HG03457 (cell line): ENCODE measurements around the gene NUBP1.
"Not testable (repeated sequence)": the region's sequence is repeated elsewhere in the genome, so short reads cannot be mapped to it uniquely, and the experiment has no call there.

ENCODE experiments used
- ATAC-seq: cut with Tn5 transposase; IDR thresholded peaks from one replicate; pipeline ENCODE4 v1.9.1; 2021; ENCODE audit warnings: moderate number of reproducible peaks; ENCODE audit not compliant: unreplicated experiment

NUBP1 gene

DNA sequence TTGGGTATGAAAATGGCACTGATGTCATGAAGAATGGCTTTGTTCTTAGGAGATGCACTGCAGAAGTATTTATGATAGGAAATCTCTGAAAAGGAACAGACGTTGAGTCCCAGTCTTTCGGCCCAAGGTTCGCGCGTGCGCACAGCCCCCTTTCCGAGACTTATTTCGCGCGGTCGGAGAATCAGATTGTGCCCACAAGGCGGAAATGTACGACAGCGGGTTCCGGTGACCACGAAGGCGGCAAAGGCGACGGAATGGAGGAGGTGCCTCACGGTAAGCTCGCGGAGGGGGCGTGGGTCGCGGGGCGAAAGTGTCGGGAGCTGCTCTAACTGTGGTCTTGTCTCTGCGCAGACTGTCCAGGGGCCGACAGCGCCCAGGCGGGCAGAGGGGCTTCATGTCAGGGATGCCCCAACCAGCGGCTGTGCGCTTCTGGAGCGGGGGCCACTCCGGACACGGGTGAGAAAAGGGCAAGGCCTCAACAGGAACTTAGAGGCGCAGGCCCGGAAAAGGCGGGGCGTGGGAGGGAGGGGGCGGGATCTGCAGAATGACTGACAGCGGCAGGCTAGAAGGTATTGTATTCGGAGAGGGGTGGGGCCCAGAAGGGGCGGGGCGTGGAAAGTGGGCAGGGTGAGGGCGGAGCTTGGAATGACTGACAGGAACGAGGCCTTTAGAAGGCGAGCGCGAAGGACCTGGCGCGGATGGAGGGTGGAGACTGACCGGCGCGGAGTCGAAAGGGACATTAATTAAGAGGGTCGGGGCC, at the start of gene NUBP1:
TSS of gene NUBP1 (plus strand) at position 233 of the 760 bp plus-strand sequence. CDS start at position 255, 22 bp downstream.
- peak; percentile 77 for ATAC-seq

DNA sequence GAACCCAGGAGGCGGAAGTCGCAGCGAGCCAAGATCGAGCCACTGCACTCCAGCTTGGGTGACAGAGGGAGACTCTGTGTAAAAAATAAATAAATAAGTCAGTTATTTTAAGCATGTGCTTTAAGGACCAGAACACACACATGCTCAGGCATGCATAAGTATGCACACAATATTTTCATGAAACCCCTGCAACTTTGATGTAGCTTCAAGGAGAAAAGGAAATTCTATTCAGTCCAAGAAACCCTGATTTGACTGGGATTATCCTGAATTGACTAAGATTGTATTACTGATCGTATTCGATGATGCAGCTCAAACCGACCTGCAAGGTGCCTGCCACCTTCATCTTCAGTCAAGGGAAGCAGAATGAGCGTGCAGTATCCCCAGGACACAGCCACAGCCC, 49.8 kb upstream of the NUBP1 start:
- ATAC-seq = no peak

DNA sequence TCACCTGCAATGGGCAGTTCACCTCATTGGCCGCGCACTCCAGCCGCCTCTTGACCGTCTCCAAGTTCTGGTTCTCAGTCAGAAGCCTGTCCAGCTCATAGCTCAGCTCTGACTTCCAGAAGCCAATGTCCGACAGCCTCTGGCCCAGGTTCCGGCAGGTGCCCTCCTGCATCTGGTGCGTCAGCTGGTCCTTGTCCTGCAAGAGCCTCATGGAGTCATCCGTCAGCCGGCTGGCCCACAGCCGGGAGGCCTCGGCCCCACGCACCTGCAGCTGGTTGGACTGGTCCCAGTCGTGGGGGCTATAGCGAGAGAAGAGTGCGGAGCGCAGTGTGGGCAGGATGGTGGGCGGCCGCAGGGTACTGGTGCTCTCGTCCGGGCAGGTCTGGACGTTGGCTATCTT, 49.3 kb upstream of the NUBP1 start:
- ATAC-seq = no peak

GRCh38 chr16:10694830-10695229, 48.8 kb upstream of the NUBP1 start, which contains the start of gene TEKT5:
TSS of gene TEKT5 (minus strand) at chr16:10694930. CDS start at chr16:10694873, 57 bp downstream.
- ATAC-seq = no peak

DNA sequence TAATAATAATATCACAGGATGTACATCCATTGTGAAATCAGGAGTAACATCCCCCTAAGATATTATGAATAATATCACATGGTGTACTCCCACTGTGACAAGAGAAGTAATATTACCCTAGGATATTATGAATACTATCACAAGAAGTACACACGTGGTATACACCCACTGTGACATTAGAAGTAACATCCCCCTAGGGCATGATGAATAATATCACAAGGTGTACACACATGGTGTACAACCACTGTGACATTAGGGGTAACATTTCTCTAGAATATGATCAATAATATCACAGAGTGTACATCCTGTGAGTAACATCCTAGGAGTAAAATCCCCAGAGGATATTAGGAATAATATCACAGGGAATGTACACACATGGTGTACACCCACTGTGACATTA, 43.9 kb upstream of the NUBP1 start:
- no peak for ATAC-seq

DNA sequence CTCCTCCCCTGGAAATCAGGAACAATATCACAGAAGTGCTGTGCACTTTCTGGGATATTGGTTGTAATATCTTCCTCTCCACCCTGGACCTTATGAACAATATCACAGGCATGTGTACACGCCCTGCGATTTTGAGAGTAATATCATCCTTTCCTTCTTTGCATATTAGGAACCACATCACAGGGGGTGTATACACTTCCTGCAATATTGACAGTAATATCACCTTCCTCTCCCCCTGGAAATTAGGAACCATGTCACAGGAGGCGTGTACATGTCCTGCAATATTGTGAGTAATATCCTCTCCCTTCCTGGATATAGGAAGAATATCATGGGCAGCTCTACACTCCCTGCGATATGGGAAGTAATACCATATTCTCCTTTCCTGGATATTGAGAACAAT, 34.7 kb upstream of the NUBP1 start:
- ATAC-seq = no peak

- no peak for ATAC-seq
These were observed 15.4 kb upstream of the NUBP1 start for GRCh38 chr16:10728003-10728887.

GRCh38 chr16:10729104-10730048, 14.3 kb upstream of the NUBP1 start:
- ATAC-seq = no peak

- no peak for ATAC-seq
These were observed 11.9 kb upstream of the NUBP1 start for GRCh38 chr16:10731790-10732189.

- ATAC-seq = no peak
These were observed 6.5 kb upstream of the NUBP1 start for GRCh38 chr16:10737068-10737625.

DNA sequence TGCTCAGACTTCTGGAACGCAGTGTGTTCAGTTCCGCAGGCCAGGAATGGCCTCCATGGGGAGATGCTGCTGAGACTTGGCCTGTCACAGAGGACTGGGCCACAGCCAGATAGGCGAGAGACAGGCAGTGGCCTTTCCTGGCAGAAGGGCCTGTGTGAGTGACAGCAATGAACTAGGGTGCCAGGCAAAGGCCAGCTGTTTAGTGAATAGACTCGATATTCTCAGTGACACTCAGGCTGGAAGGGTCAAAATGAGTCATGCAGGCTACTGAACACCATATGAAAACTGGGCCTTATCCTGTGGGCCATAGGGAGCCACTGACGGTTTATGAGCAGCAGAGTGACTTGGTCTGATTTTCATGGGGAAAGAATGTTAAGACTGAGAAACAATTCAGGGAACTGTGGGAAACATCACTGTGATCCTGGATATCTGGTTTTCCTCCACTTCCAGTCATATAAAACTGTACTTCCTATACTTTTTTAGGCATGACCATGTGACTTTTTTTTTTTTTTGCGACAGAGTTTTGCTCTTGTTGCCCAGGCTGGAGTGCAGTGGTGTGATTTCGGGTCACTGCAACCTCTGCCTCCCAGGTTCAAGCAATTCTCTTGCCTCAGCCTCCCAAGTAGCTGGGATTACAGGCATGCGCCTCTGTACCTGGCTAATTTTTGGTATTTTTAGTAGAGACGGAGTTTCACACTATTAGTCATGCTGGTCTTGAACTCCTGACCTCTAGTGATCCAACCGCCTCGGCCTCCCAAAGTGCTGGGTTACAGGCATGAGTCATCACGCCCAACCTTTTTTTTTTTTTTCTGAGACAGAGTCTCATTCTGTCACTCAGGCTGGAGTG, 5.2 kb upstream of the NUBP1 start:
- ATAC-seq = peak; percentile 54

DNA sequence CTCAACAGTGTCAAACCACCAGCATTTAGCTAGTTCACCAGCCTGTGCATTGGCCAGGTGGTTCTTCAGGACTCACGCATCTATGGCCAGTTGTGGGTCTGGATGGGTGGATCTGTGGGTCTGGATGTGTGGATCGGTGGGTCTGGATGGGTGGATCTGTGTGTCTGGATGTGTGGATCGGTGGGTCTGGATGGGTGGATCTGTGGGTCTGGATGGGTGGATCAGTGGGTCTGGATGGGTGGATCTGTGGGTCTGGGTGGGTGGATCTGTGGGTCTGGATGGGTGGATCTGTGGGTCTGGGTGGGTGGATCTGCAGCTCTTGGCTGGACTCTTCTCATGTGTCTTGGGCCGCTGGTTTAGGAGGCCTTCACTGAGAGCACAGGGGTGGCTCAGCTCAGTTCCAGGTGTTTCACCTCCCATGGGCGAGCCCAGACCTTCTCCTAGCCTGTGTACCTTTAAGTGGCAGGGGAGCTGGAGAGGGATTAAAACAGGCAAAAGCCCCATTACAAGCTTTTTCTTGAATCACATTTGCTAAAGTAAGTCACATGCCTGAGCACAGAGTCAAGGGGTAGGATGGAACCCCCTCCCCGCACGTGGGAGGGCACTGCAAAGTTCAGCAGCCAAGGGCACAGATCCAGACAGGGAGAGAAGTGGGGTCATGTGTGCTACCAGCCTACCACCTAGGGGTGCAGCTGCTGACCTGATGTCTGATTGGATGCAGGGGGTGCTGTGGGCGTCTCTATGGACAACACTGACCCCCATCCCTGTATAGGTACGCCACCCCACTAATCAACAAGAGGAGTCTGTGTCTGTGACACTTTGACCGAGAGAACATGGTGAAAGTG, 3.4 kb upstream of the NUBP1 start:
- no peak for ATAC-seq

- ATAC-seq = no peak
These were observed 2.8 kb upstream of the NUBP1 start for GRCh38 chr16:10740845-10741208.

DNA sequence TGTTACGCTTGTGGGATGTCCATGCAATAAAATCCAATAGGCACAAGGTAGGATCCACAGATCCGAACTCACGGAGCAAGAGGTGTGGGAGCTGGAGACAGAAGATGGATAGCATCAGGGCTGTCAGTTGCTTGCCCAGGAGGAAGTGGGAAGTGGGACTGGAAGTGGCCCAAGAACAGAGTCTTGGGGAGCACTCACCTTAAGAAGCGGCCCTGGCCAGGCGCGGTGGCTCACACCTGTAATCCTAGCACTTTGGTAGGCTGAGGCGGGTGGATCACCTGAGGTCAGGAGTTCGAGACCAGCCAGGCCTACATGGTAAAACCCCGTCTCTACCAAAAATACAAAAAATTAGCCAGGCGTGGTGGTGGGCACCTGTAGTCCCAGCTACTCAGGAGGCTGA, 2.4 kb upstream of the NUBP1 start:
- ATAC-seq = not testable (repeated sequence)

DNA sequence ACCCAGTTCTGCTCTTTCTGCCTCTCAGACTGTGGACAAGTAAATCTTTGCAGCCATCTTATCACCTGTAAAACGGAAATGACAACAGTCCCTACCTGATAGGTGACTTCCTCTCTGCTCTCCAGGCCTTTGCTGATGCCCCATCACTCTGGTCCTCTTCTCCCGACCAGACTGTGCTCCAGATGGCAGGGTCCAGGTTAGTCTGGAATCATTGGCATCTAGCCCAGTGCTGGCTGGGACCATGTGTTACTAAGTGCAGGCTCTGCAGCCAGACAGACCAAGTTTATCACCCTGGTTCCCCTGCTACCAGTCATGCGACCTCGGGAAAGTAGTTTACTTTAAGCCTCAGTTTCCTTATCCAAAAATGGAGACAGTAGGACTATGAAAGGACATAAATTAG, 1.8 kb upstream of the NUBP1 start:
- no peak for ATAC-seq

DNA sequence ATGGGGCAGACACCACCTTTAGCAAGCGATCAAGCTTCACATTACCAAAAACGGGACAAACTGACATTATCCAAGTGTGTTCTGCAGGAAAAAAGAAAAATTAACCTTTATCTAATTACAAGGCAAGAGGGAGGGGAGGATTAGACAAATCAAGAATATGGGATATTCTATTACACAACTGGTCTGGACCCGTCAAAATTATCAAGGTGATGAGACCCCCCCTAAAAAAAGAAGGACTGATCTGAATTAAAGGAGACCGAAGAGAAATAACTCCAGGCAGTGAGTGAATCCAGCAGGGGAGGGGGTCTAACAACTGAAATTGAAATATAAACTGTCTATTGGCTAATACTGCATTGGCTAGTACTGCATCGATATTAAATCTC, 424 bp upstream of the NUBP1 start:
- no peak for ATAC-seq

DNA sequence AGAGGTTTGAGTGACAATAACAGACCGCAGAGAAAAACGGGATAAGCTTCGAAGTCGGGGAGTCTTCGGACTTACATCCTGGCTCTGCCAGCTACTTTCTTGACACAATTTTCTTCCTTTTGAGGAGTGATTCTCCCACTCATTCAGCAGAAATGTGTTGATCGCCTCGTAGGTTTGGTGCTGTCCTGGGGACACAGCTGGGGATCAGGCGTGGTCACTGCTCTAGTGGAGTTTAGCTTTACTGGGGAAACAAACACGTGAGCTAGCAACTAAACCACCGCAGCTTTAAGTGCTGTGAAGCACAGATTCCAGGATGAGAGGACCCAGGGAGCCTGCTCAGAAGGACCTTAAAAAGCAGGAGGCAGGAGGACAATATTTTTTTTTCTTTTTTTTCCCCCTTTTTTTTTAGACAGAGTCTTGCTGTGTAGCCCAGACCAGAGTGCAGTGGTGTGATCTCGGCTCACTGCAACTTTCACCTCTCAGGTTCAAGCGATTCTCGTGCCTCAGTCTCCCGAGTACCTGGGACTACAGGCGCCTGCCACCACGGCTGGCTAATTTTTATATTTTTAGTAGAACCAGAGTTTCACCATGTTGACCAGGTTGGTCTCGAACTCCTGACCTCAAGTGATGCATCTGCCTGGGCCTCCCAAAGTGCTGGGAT, 858 bp downstream of the NUBP1 start:
- no peak for ATAC-seq

DNA sequence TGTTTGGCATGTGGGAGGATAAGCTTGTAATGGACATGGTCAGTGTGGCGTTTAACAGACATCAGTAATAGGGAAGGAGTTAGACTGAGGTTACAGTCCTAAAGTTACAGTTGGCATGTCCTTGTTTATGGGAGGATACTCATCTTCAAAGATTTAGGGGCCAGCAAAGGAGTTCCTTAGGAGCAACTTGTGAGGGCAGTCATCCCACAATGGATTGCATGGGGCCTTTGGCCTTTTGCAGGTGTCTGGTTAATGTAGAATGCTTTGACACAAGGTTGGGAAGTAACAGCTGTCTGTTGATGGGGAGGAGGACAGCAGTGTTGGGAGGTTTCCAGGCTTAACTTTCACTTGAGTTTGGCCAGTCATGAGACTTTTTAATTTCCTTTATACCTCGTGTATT, 2.2 kb downstream of the NUBP1 start:
- ATAC-seq = no peak
